Lung (tissue), 12 donors: ENCODE results near the gene SPNS2. TPM values are rescaled to one million over a fixed set of nuclear protein-coding genes. Genes with fewer than 3 reads are reported as not detected.

ENCODE experiments used
- ATAC-seq: fragments of 200-7000 bp; cut with Tn5 transposase; one replicate; pipeline ENCODE4 v1.9.1; 2020; ENCODE audit warnings: moderate number of reproducible peaks; ENCODE audit not compliant: insufficient read depth, low FRiP score
- DNase-seq, 3 donors: peaks; one replicate each; pipeline ENCODE4 v3.0.0-alpha.2; 2013 to 2017
- H3K27ac ChIP-seq, 2 donors: one replicate each; pipeline ENCODE4 v1.5.1; 2013; ENCODE audit warnings: mild to moderate bottlenecking in 2 of 2, moderate library complexity in 2 of 2, control low read depth in 1 of 2, inconsistent platforms in 1 of 2, low read depth in 1 of 2, low read length in 1 of 2
- H3K27me3 ChIP-seq, 3 donors: one replicate each; pipeline ENCODE4 v1.5.1; 2013; ENCODE audit warnings: low read length in 2 of 3; ENCODE audit not compliant: control insufficient read depth in 3 of 3, insufficient read depth in 3 of 3
- H3K36me3 ChIP-seq, 4 donors: one replicate each; pipeline ENCODE4 v1.5.1; 2013; ENCODE audit warnings: low read length in 4 of 4, mild to moderate bottlenecking in 1 of 4, moderate library complexity in 1 of 4; ENCODE audit not compliant: control insufficient read depth in 4 of 4, insufficient read depth in 4 of 4
- H3K4me1 ChIP-seq, 5 donors: one replicate each; pipeline ENCODE4 v1.5.1; 2013; ENCODE audit warnings: low read length in 5 of 5, mild to moderate bottlenecking in 2 of 5, moderate library complexity in 1 of 5; ENCODE audit not compliant: control insufficient read depth in 5 of 5, insufficient read depth in 5 of 5
- H3K4me3 ChIP-seq: one replicate; pipeline ENCODE4 v1.5.1; 2013; ENCODE audit warnings: mild to moderate bottlenecking, control low read depth, moderate library complexity
- H3K9ac ChIP-seq, 2 donors: one replicate each; pipeline ENCODE4 v1.5.1; 2013; ENCODE audit warnings: low read length in 2 of 2, control low read depth in 1 of 2; ENCODE audit not compliant: insufficient read depth in 1 of 2
- H3K9me3 ChIP-seq, 4 donors: one replicate each; pipeline ENCODE4 v1.5.1; 2013; ENCODE audit warnings: low read length in 3 of 4, mild to moderate bottlenecking in 1 of 4, moderate library complexity in 1 of 4; ENCODE audit not compliant: control insufficient read depth in 4 of 4, insufficient read depth in 3 of 4
- CTCF ChIP-seq: IDR thresholded peaks from 2 replicates; pipeline ENCODE4 v1.5.1; 2012; ENCODE audit warnings: mild to moderate bottlenecking; ENCODE audit errors: control extremely low read depth, extremely low read depth
- WGBS, 2 donors: extraction: QIAGEN DNeasy Blood & Tissue Kit; methylation state at CpG; one replicate each; pipeline ENCODE4 v1.1.7; 2013; 5-methylcytosine and 5-hydroxymethylcytosine counted together
- polyA plus RNA-seq, 2 donors: library from polyadenylated mRNA; stranded (reverse); fragments of 200-250 nt; gene quantifications; one replicate each; pipeline ENCODE4 v1.2.1, GENCODE V29; 2013
- total RNA-seq, 2 donors: library from RNA; depleted of rRNA in 1 of 2; stranded (reverse); fragments of >200 nt in 1 of 2; gene quantifications; one replicate each; pipeline ENCODE4 v1.2.1, GENCODE V29; 2014 to 2021
- donor health status: control.
- donor health status: control.
- donor health status: Bipolar disorder and iron deficiency.
- donor health status: healthy.
- donor health status: DM: yes; HTN: yes; CAD: no.

The SPNS2 gene
- total and polyA plus RNA-seq, 4 donors: 26.8 to 60.1 (median 42.5) TPM

GRCh38 chr17:4518901-4519300 lies 20.2 kb downstream of the SPNS2 start:
- TF ChIP-seq CTCF: no peak
- Histone ChIP-seq H3K9me3 (no peaks in the 10 kb centered on the region), H3K27ac (peak overlapping the region; percentile 59 to 93), H3K4me1 (peaks cover 0 to 52% (median 34%) of the 10 kb centered on the region in 5 donors), H3K9ac (no peak overlapping the region), H3K4me3 (no peak overlapping the region), H3K27me3 (no peaks in the 10 kb centered on the region), H3K36me3 (peaks cover 0 to under 1% (median 0%) of the 10 kb centered on the region in 4 donors)
- ATAC-seq (no peak), DNase-seq (no peak)
- 70 to 72% methylated on average over 10 of the region's 10 CpGs for WGBS, 2 donors

DNA sequence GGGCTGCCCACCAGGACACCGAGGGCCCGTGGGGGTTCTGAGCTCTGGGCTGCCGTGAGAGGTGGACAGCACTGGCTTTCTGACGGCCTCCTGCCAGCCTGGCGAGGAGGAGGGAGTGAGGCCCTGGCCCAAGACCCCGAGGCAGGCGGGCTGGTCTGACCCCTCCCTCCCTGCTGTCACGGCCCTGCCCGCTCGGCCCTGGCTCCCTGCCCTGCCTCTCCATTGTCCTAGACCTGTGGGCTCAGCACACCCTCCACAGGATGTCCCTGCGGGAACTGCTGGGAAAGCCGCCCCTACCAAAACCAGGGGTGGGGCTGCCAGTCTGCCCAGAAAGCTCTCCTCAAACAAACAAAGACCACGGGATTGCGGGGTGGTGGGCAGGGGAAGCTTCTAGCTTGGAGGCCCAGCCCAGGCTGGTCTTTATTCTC lies 20.7 kb downstream of the SPNS2 start:
- no peak for ATAC-seq
- 37 to 68% methylated on average over 13 to 14 of the region's 14 CpGs for WGBS, 2 donors
- no peak for TF ChIP-seq CTCF
- H3K27me3 ChIP-seq: no peaks in the 10 kb centered on the region
- peak overlapping the region; percentile 71 to 93 for H3K27ac ChIP-seq
- peaks cover 0 to 49% (median 32%) of the 10 kb centered on the region in 5 donors for H3K4me1 ChIP-seq
- peaks cover 0 to 2% (median 0%) of the 10 kb centered on the region in 4 donors for H3K36me3 ChIP-seq
- DNase-seq: peak; percentile 50 to 75 (median 53)
- no peak overlapping the region for H3K9ac ChIP-seq
- H3K4me3 ChIP-seq: no peak overlapping the region
- H3K9me3 ChIP-seq: no peaks in the 10 kb centered on the region

DNA sequence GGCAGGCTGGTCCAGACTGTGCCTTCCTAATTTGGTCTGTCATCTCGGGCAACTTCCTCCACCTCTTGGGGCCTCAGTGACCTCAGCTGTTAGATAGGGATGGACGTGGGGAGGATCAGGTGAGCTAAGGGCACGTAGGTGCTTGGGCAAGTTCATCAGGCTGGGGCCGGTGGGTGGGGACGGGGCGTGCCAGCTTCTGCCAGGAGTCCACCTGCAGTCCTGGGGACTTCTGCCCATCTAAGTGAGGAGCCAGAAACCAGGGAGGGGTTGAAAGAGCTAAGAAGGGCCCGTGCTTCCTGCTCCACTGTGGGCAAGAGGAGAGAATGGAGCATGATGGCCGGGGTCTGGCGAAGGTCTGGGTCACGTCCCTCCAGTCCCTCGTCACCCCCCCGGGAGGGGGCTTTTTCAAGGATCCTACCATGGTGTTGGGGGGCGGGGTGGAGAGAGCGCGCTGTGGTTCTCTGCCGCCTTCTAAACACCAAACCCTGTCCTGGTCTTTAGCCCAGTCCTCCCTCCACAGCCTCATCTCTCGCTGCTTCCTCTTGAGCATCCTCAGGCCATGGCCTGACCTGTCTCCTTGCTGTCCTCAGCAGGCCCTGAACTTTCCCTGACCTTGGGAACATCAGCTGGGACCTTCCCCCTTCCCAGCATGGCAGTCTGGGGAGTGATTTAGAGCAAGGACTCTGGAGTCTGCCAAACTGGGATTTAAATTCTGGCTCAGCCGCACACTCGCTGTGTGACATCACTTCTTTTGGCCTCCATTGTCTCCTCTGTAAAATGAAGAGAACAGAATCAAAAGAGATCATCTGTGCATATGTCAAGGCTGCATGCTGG lies 21.6 kb downstream of the SPNS2 start:
- DNase-seq (no peak), ATAC-seq (no peak)
- no peak for TF ChIP-seq CTCF
- H3K27ac ChIP-seq: peak overlapping the region; percentile 71 to 93
- peaks cover 0 to 4% (median 0%) of the 10 kb centered on the region in 4 donors for H3K36me3 ChIP-seq
- H3K27me3 ChIP-seq: no peaks in the 10 kb centered on the region
- H3K9me3 ChIP-seq: no peaks in the 10 kb centered on the region
- peak overlapping the region in 1 of 2 donors; percentile 11 for H3K9ac ChIP-seq
- no peak overlapping the region for H3K4me3 ChIP-seq
- peaks cover 0 to 40% (median 32%) of the 10 kb centered on the region in 5 donors for H3K4me1 ChIP-seq
- 76 to 86% methylated on average over 19 of the region's 19 CpGs for WGBS, 2 donors
